ENCODE measurements around the gene FBXL19.

FBXL19 gene

DNA sequence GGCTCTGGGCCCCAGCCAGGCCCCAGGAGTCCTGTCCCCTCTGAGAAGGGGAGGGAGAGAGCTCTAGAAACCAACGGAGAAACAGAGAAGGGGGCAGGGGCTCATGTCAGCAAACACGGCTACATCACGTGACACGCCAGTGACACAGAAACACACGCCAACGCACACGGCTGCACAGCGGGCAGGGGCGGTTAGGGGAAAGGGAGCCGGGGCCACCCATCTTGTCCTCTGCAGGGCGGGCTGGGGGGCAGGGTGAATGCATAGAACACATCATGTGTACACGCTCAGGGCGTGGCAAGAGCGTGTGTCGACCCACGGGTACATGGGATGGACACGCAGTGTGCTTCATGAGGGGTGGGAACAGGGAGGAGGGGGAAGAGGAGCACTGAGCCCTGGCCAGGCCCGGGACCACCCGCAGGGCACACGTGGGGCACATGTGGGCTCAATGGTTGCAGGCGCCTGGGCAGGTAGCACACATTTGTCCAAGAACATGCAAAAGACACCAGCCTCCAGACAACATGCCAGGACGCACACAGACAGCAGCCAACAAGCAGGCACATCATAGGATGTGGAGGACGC is 66.2 kb downstream of the FBXL19 start:
- Histone ChIP-seq H3K36me3 (ENCODE audit: control insufficient read depth in 2 of 2, insufficient read depth in 1 of 2, low read length in 2 of 2) (peaks cover 0 to 26% of the 10 kb centered on the region in 2 experiments; a peak in 1 of 3 replicates), H3K9me3 (ENCODE audit: control insufficient read depth, insufficient read depth, low read depth, low read length) (no peaks in the 10 kb centered on the region), H3K4me1 (ENCODE audit: control insufficient read depth, insufficient read depth, low read length) (no peaks in the 10 kb centered on the region), H3K4me3 (ENCODE audit: low read depth, low read length) (no peak overlapping the region), H3K27ac (ENCODE audit: extremely low read depth, low read depth, low read length) (no peak overlapping the region)
- no peak for TF ChIP-seq ZNF654 (tag by site-specific recombination; IDR thresholded peaks at IDR 0.05; ENCODE audit: low read depth)
- no peak for TF ChIP-seq ZNF501 (tag by site-specific recombination; IDR thresholded peaks at IDR 0.05)
- no peak for TF ChIP-seq GLIS2 (tag by site-specific recombination; IDR thresholded peaks at IDR 0.05)
- no peak for TF ChIP-seq ZNF146 (tag by site-specific recombination; IDR thresholded peaks at IDR 0.05)
- TF ChIP-seq, protein P1, sequence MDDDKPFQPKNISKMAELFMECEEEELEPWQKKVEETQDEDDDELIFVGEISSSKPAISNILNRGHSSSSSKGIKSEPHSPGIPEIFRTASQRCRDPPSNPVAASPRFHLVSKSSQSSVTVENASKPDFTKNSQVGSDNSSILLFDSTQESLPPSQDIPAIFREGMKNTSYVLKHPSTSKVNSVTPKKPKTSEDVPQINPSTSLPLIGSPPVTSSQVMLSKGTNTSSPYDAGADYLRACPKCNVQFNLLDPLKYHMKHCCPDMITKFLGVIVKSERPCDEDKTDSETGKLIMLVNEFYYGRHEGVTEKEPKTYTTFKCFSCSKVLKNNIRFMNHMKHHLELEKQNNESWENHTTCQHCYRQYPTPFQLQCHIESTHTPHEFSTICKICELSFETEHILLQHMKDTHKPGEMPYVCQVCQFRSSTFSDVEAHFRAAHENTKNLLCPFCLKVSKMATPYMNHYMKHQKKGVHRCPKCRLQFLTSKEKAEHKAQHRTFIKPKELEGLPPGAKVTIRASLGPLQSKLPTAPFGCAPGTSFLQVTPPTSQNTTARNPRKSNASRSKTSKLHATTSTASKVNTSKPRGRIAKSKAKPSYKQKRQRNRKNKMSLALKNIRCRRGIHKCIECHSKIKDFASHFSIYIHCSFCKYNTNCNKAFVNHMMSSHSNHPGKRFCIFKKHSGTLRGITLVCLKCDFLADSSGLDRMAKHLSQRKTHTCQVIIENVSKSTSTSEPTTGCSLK (tag by site-specific recombination; IDR thresholded peaks at IDR 0.05) = no peak
- TF ChIP-seq, protein P2, sequence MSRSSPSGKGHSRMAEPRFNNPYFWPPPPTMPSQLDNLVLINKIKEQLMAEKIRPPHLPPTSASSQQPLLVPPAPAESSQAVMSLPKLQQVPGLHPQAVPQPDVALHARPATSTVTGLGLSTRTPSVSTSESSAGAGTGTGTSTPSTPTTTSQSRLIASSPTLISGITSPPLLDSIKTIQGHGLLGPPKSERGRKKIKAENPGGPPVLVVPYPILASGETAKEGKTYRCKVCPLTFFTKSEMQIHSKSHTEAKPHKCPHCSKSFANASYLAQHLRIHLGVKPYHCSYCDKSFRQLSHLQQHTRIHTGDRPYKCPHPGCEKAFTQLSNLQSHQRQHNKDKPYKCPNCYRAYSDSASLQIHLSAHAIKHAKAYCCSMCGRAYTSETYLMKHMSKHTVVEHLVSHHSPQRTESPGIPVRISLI (tag by site-specific recombination; IDR thresholded peaks at IDR 0.05) = no peak
- TF ChIP-seq OSR2 (tag by site-specific recombination; IDR thresholded peaks at IDR 0.05) = no peak
- no peak for TF ChIP-seq ZNF677 (tag by site-specific recombination; IDR thresholded peaks at IDR 0.05)
- TF ChIP-seq ZNF423 (tag by site-specific recombination; IDR thresholded peaks at IDR 0.05) = no peak
- TF ChIP-seq ZNF571 (tag by site-specific recombination; IDR thresholded peaks at IDR 0.05) = no peak
- TF ChIP-seq ZNF561 (tag by site-specific recombination; IDR thresholded peaks at IDR 0.05; ENCODE audit: borderline replicate concordance) = no peak
- TF ChIP-seq ZNF473 (tag by site-specific recombination; IDR thresholded peaks at IDR 0.05) = no peak
- TF ChIP-seq KLF8 (tag by site-specific recombination; IDR thresholded peaks at IDR 0.05) = no peak
- TF ChIP-seq, protein P3, sequence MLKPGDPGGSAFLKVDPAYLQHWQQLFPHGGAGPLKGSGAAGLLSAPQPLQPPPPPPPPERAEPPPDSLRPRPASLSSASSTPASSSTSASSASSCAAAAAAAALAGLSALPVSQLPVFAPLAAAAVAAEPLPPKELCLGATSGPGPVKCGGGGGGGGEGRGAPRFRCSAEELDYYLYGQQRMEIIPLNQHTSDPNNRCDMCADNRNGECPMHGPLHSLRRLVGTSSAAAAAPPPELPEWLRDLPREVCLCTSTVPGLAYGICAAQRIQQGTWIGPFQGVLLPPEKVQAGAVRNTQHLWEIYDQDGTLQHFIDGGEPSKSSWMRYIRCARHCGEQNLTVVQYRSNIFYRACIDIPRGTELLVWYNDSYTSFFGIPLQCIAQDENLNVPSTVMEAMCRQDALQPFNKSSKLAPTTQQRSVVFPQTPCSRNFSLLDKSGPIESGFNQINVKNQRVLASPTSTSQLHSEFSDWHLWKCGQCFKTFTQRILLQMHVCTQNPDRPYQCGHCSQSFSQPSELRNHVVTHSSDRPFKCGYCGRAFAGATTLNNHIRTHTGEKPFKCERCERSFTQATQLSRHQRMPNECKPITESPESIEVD (tag by site-specific recombination; IDR thresholded peaks at IDR 0.05) = no peak
- no peak for TF ChIP-seq ZNF670 (tag by site-specific recombination; IDR thresholded peaks at IDR 0.05; ENCODE audit: low read depth)
- TF ChIP-seq ZFP41 (tag by site-specific recombination; IDR thresholded peaks at IDR 0.05; ENCODE audit: borderline replicate concordance) = no peak
- CTCF ChIA-PET = no interaction called here
- POLR2A ChIA-PET = no interaction called here

GRCh38 chr16:30990105-30990504 is 66.7 kb downstream of the FBXL19 start:
- Histone ChIP-seq H3K9me3 (ENCODE audit: control insufficient read depth, insufficient read depth, low read depth, low read length) (no peaks in the 10 kb centered on the region), H3K4me1 (ENCODE audit: control insufficient read depth, insufficient read depth, low read length) (no peaks in the 10 kb centered on the region), H3K36me3 (ENCODE audit: control insufficient read depth in 2 of 2, insufficient read depth in 1 of 2, low read length in 2 of 2) (peaks cover 0 to 23% of the 10 kb centered on the region in 2 experiments; a peak in 1 of 3 replicates), H3K27ac (ENCODE audit: extremely low read depth, low read depth, low read length) (no peak overlapping the region), H3K4me3 (ENCODE audit: low read depth, low read length) (no peak overlapping the region)
- ChIA-PET CTCF (no interaction called here), POLR2A (no interaction called here)
- no peak for TF ChIP-seq ZNF707 (tag by site-specific recombination; IDR thresholded peaks at IDR 0.05)
- no peak for TF ChIP-seq ZNF221 (tag by site-specific recombination; IDR thresholded peaks at IDR 0.05; ENCODE audit: borderline replicate concordance)
- no peak for TF ChIP-seq ZFP41 (tag by site-specific recombination; IDR thresholded peaks at IDR 0.05; ENCODE audit: borderline replicate concordance)
- TF ChIP-seq SP3 (tag by site-specific recombination; IDR thresholded peaks at IDR 0.05) = no peak
- no peak for TF ChIP-seq ZNF488 (tag by site-specific recombination; IDR thresholded peaks at IDR 0.05)
- TF ChIP-seq ZNF10 (tag by site-specific recombination; IDR thresholded peaks at IDR 0.05) = no peak
- no peak for TF ChIP-seq SCRT2 (tag by site-specific recombination; IDR thresholded peaks at IDR 0.05)
- TF ChIP-seq, protein P4, sequence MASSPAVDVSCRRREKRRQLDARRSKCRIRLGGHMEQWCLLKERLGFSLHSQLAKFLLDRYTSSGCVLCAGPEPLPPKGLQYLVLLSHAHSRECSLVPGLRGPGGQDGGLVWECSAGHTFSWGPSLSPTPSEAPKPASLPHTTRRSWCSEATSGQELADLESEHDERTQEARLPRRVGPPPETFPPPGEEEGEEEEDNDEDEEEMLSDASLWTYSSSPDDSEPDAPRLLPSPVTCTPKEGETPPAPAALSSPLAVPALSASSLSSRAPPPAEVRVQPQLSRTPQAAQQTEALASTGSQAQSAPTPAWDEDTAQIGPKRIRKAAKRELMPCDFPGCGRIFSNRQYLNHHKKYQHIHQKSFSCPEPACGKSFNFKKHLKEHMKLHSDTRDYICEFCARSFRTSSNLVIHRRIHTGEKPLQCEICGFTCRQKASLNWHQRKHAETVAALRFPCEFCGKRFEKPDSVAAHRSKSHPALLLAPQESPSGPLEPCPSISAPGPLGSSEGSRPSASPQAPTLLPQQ (tag by site-specific recombination; IDR thresholded peaks at IDR 0.05) = no peak
- TF ChIP-seq ZNF148 (tag by site-specific recombination; IDR thresholded peaks at IDR 0.05; ENCODE audit: borderline replicate concordance) = no peak
- no peak for TF ChIP-seq MYNN (tag by site-specific recombination; IDR thresholded peaks at IDR 0.05; ENCODE audit: borderline replicate concordance)
- no peak for TF ChIP-seq FEZF1 (tag by site-specific recombination; IDR thresholded peaks at IDR 0.05)
